Liver (tissue), 3 donors: ENCODE measurements around the gene TMEM212.

Experiments used
- CTCF ChIP-seq: fragments of 150-350 bp; IDR thresholded peaks from 2 replicates; pipeline ENCODE4 v1.5.1; 2017; ENCODE audit warnings: improper control_type of control experiment, low read depth, low read length; ENCODE audit not compliant: missing input control
- FOXA1 ChIP-seq: IDR thresholded peaks from 2 replicates; pipeline ENCODE4 v1.6.1; 2016; ENCODE audit warnings: antibody characterized with exemption
- GABPA ChIP-seq, 2 donors: IDR thresholded peaks in 1 of 2; conservative IDR thresholded peaks in 1 of 2; 2 replicates each; pipeline ENCODE4 v1.6.1; 2016; ENCODE audit warnings: antibody characterized with exemption in 2 of 2, mild to moderate bottlenecking in 1 of 2, moderate library complexity in 1 of 2
- JUND ChIP-seq, 2 donors: IDR thresholded peaks; 2 replicates each; pipeline ENCODE4 v1.6.1; 2016; ENCODE audit warnings: antibody characterized with exemption in 2 of 2
- NR2F2 ChIP-seq: IDR thresholded peaks from 2 replicates; pipeline ENCODE4 v1.6.1; 2016; ENCODE audit warnings: antibody characterized with exemption
- YY1 ChIP-seq: IDR thresholded peaks from 2 replicates; pipeline ENCODE4 v1.6.1; 2016; ENCODE audit warnings: antibody characterized with exemption, mild to moderate bottlenecking
- TF ChIP-seq, protein P1 (sequence below): IDR thresholded peaks from 2 replicates; pipeline ENCODE4 v1.6.1; 2016; ENCODE audit warnings: antibody characterized with exemption, mild to moderate bottlenecking
- TF ChIP-seq, protein P2 (sequence below): IDR thresholded peaks from 2 replicates; pipeline ENCODE4 v1.6.1; 2016; ENCODE audit warnings: antibody characterized with exemption
- TF ChIP-seq, protein P3 (sequence below): IDR thresholded peaks from 2 replicates; pipeline ENCODE4 v1.6.1; 2016; ENCODE audit warnings: antibody characterized with exemption
- donor health status: healthy.
- donor health status: healthy.

- TF ChIP-seq CTCF: no peak
- TF ChIP-seq, protein P1, sequence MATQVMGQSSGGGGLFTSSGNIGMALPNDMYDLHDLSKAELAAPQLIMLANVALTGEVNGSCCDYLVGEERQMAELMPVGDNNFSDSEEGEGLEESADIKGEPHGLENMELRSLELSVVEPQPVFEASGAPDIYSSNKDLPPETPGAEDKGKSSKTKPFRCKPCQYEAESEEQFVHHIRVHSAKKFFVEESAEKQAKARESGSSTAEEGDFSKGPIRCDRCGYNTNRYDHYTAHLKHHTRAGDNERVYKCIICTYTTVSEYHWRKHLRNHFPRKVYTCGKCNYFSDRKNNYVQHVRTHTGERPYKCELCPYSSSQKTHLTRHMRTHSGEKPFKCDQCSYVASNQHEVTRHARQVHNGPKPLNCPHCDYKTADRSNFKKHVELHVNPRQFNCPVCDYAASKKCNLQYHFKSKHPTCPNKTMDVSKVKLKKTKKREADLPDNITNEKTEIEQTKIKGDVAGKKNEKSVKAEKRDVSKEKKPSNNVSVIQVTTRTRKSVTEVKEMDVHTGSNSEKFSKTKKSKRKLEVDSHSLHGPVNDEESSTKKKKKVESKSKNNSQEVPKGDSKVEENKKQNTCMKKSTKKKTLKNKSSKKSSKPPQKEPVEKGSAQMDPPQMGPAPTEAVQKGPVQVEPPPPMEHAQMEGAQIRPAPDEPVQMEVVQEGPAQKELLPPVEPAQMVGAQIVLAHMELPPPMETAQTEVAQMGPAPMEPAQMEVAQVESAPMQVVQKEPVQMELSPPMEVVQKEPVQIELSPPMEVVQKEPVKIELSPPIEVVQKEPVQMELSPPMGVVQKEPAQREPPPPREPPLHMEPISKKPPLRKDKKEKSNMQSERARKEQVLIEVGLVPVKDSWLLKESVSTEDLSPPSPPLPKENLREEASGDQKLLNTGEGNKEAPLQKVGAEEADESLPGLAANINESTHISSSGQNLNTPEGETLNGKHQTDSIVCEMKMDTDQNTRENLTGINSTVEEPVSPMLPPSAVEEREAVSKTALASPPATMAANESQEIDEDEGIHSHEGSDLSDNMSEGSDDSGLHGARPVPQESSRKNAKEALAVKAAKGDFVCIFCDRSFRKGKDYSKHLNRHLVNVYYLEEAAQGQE: no peak
- no peak for TF ChIP-seq GABPA (IDR thresholded peaks at IDR 0.05 in 1 of 2, conservative IDR thresholded peaks at IDR 0.05 in 1 of 2)
- TF ChIP-seq JUND (IDR thresholded peaks at IDR 0.05): peak in 1 of 2 donors; percentile 15
- TF ChIP-seq FOXA1: no peak
- TF ChIP-seq, protein P2, sequence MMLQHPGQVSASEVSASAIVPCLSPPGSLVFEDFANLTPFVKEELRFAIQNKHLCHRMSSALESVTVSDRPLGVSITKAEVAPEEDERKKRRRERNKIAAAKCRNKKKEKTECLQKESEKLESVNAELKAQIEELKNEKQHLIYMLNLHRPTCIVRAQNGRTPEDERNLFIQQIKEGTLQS: peak; percentile 4
- TF ChIP-seq YY1: peak; percentile 6
- no peak for TF ChIP-seq NR2F2
- TF ChIP-seq, protein P3, sequence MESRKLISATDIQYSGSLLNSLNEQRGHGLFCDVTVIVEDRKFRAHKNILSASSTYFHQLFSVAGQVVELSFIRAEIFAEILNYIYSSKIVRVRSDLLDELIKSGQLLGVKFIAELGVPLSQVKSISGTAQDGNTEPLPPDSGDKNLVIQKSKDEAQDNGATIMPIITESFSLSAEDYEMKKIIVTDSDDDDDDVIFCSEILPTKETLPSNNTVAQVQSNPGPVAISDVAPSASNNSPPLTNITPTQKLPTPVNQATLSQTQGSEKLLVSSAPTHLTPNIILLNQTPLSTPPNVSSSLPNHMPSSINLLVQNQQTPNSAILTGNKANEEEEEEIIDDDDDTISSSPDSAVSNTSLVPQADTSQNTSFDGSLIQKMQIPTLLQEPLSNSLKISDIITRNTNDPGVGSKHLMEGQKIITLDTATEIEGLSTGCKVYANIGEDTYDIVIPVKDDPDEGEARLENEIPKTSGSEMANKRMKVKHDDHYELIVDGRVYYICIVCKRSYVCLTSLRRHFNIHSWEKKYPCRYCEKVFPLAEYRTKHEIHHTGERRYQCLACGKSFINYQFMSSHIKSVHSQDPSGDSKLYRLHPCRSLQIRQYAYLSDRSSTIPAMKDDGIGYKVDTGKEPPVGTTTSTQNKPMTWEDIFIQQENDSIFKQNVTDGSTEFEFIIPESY: no peak
These were observed 31.7 kb upstream of the TMEM212 start for GRCh38 chr3:171811295-171811912.
